ENCODE measurements around the gene NBPF1.

GRCh38 chr1:16617114-16617631 lies 3.8 kb upstream of the NBPF1 start:
- TF ChIP-seq POLR2A (IDR thresholded peaks at IDR 0.05; ENCODE audit: low read length) (no peak), GATA1 (IDR thresholded peaks at IDR 0.05; ENCODE audit: low read depth, low read length) (no peak)

All from erythroblast (primary cell).